Type B pancreatic cell (in vitro differentiated cells): ENCODE results near the gene ABTB1. TPM values are rescaled to one million over a fixed set of nuclear protein-coding genes. Genes with fewer than 3 reads are reported as not detected.

Source experiments
- DNase-seq: peaks from one replicate; pipeline ENCODE4 v3.0.0; 2021; ENCODE audit warnings: mixed read lengths; ENCODE audit not compliant: unreplicated experiment; ENCODE audit errors: extremely low spot score
- H3K27ac Mint-ChIP-seq: 2 replicates; pipeline ENCODE4 v1.8.0; 2021; ENCODE audit warnings: mild to moderate bottlenecking, mixed read lengths
- H3K27me3 Mint-ChIP-seq: 2 replicates; pipeline ENCODE4 v1.8.0; 2021; ENCODE audit warnings: mixed read lengths
- H3K36me3 Mint-ChIP-seq: 2 replicates; pipeline ENCODE4 v1.8.0; 2021; ENCODE audit warnings: mixed read lengths
- H3K4me1 Mint-ChIP-seq: one replicate; pipeline ENCODE4 v1.8.0; 2021; ENCODE audit warnings: mixed read lengths; ENCODE audit not compliant: unreplicated experiment
- H3K4me3 Mint-ChIP-seq: 2 replicates; pipeline ENCODE4 v1.8.0; 2021; ENCODE audit warnings: mild to moderate bottlenecking, mixed read lengths
- H3K9me3 Mint-ChIP-seq: 2 replicates; pipeline ENCODE4 v1.8.0; 2021; ENCODE audit warnings: mixed read lengths
- CTCF ChIP-seq: fragments of 200-600 bp; sonication (generic); conservative IDR thresholded peaks from 2 replicates; pipeline ENCODE4 v1.5.0; 2021; ENCODE audit warnings: antibody characterized with exemption, mild to moderate bottlenecking
- total RNA-seq: library from RNA; stranded (reverse); gene quantifications from 2 replicates; pipeline ENCODE4 v1.2.1, GENCODE V29; 2021; ENCODE audit warnings: low replicate concordance

ABTB1 gene
- total RNA-seq, 1 donor from 2014 or later: 17.8 TPM

- H3K27me3 Mint-ChIP-seq: peaks cover 6% of the 10 kb centered on the region
- DNase-seq: no peak
- no peak overlapping the region for H3K27ac Mint-ChIP-seq
- H3K36me3 Mint-ChIP-seq: no peaks in the 10 kb centered on the region
- H3K9me3 Mint-ChIP-seq: no peaks in the 10 kb centered on the region
- H3K4me1 Mint-ChIP-seq: peaks cover 19% of the 10 kb centered on the region
- TF ChIP-seq CTCF: no peak
- no peak overlapping the region for H3K4me3 Mint-ChIP-seq
These were observed 36.1 kb downstream of the ABTB1 start for GRCh38 chr3:127708837-127709236.

DNA sequence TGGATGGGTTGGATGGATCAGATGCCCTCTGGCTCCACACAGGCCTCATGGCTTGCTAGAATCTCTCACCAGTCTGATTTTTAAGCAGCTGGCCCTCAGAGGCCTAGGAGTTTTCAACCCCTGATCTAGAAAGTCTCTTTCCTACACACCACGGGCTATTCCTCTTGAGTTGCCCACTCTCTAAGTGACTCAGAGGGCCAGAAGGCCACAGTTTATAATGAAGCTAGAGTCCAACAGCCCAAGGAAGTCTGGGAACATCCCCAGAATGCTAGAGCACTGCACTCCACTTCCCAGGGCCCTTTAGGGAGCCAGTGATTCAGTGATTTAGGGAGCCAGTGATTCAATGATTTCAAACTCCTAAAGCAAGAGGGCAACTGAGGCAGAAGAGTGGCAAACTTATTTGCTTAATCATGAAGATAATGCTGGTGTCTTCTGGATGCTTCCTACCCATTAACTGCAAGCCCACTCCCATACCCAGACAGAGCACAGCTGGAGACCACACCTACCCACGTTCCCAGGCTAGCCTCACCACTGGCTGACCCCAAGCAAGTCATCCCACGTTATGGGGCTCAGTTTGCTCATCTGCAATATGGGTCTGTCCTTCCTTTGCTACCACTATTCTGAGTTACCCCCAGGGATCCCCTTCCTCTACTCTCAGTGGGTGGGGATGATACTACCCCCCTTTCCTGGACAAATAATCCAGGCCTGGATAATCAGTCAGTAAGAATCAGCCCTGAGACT, 36.7 kb downstream of the ABTB1 start:
- no peak overlapping the region for H3K4me3 Mint-ChIP-seq
- H3K9me3 Mint-ChIP-seq: no peaks in the 10 kb centered on the region
- peaks cover 25% of the 10 kb centered on the region for H3K4me1 Mint-ChIP-seq
- peaks cover 6% of the 10 kb centered on the region for H3K27me3 Mint-ChIP-seq
- DNase-seq: no peak
- H3K27ac Mint-ChIP-seq: no peak overlapping the region
- TF ChIP-seq CTCF: no peak
- H3K36me3 Mint-ChIP-seq: no peaks in the 10 kb centered on the region

GRCh38 chr3:127710155-127710941, 37.6 kb downstream of the ABTB1 start:
- Mint-ChIP-seq H3K36me3 (no peaks in the 10 kb centered on the region), H3K27ac (no peak overlapping the region)
- DNase-seq: no peak

GRCh38 chr3:127711021-127711695, 38.4 kb downstream of the ABTB1 start:
- Mint-ChIP-seq H3K27ac (no peak overlapping the region), H3K27me3 (peaks cover 11% of the 10 kb centered on the region), H3K36me3 (no peaks in the 10 kb centered on the region), H3K4me3 (no peak overlapping the region), H3K9me3 (no peaks in the 10 kb centered on the region), H3K4me1 (peaks cover 31% of the 10 kb centered on the region)
- no peak for DNase-seq
- TF ChIP-seq CTCF: no peak

More at GRCh38 chr3:127710155-127710941, 37.6 kb downstream of the ABTB1 start:
- Mint-ChIP-seq H3K4me3 (no peak overlapping the region), H3K4me1 (peaks cover 29% of the 10 kb centered on the region), H3K9me3 (no peaks in the 10 kb centered on the region), H3K27me3 (peaks cover 9% of the 10 kb centered on the region)
- no peak for TF ChIP-seq CTCF

- Mint-ChIP-seq H3K9me3 (no peaks in the 10 kb centered on the region), H3K4me1 (peaks cover 31% of the 10 kb centered on the region), H3K4me3 (no peak overlapping the region), H3K36me3 (no peaks in the 10 kb centered on the region), H3K27ac (no peak overlapping the region), H3K27me3 (peaks cover 15% of the 10 kb centered on the region)
- no peak for DNase-seq
- no peak for TF ChIP-seq CTCF
These were observed 39.1 kb downstream of the ABTB1 start for GRCh38 chr3:127711896-127712295.
